DOHH2 (cell line): Measurements from ENCODE around the gene CMC1.
A peak's percentile ranks its signal among the peaks of the same experiment; 100 is the strongest.

Experiments used
- H3F3A ChIP-seq: fragments of 200-600 bp; sonication (generic), shearing (Covaris generic); 2 replicates; pipeline ENCODE4 v1.6.0; 2016; ENCODE audit warnings: antibody characterized with exemption, mild to moderate bottlenecking; ENCODE audit not compliant: control insufficient read depth, insufficient read depth
- H3K27ac ChIP-seq: fragments of 200-600 bp; sonication (generic); 2 replicates; pipeline ENCODE4 v1.5.1; 2014; ENCODE audit warnings: low read depth, mild to moderate bottlenecking, low read length, moderate library complexity
- H3K27me3 ChIP-seq: fragments of 200-600 bp; sonication (generic); 2 replicates; pipeline ENCODE4 v1.6.1; 2014; ENCODE audit warnings: mild to moderate bottlenecking, low read length, mixed read lengths; ENCODE audit not compliant: control insufficient read depth
- H3K36me3 ChIP-seq: fragments of 200-600 bp; sonication (generic); 2 replicates; pipeline ENCODE4 v1.6.1; 2014; ENCODE audit warnings: mild to moderate bottlenecking, low read length, moderate library complexity, mixed read lengths; ENCODE audit not compliant: control insufficient read depth
- H3K4me1 ChIP-seq: fragments of 200-600 bp; sonication (generic); 2 replicates; pipeline ENCODE4 v1.6.1; 2014; ENCODE audit warnings: mild to moderate bottlenecking, low read length, mixed read lengths; ENCODE audit not compliant: control insufficient read depth
- H3K4me2 ChIP-seq: fragments of 200-600 bp; sonication (generic); 2 replicates; pipeline ENCODE4 v1.6.0; 2014; ENCODE audit warnings: mild to moderate bottlenecking, low read length, moderate library complexity
- H3K4me3 ChIP-seq: fragments of 200-600 bp; sonication (generic); 2 replicates; pipeline ENCODE4 v1.5.1; 2014; ENCODE audit warnings: mild to moderate bottlenecking, low read length, mixed read lengths
- H3K79me2 ChIP-seq: fragments of 200-600 bp; sonication (generic); 2 replicates; pipeline ENCODE4 v1.6.1; 2014; ENCODE audit warnings: mild to moderate bottlenecking, low read length, mixed read lengths; ENCODE audit not compliant: control insufficient read depth
- H3K9me2 ChIP-seq: fragments of 200-600 bp; sonication (generic); replicated peaks from 2 replicates; pipeline ENCODE4 v1.6.1; 2014; ENCODE audit warnings: mild to moderate bottlenecking, low read length, mixed read lengths; ENCODE audit not compliant: control insufficient read depth
- H3K9me3 ChIP-seq: fragments of 200-600 bp; sonication (generic); 2 replicates; pipeline ENCODE4 v1.6.1; 2014; ENCODE audit warnings: antibody characterized with exemption, low read length, mixed read lengths; ENCODE audit not compliant: control insufficient read depth, insufficient read depth
- H4K20me1 ChIP-seq: fragments of 200-600 bp; sonication (generic); 2 replicates; pipeline ENCODE4 v1.6.0; 2014; ENCODE audit warnings: low read depth, mild to moderate bottlenecking, antibody characterized with exemption, low read length, moderate library complexity; ENCODE audit not compliant: control insufficient read depth, insufficient read depth
- CTCF ChIP-seq: fragments of 200-600 bp; sonication (generic); IDR thresholded peaks from one replicate; pipeline ENCODE4 v1.5.1; 2014; ENCODE audit warnings: antibody characterized with exemption, mild to moderate bottlenecking, low read depth, low read length; ENCODE audit not compliant: poor library complexity, severe bottlenecking
- EZH2phosphoT487 ChIP-seq: fragments of 200-600 bp; sonication (generic); IDR thresholded peaks from 2 replicates; pipeline ENCODE4 v1.6.1; 2017; ENCODE audit warnings: borderline replicate concordance, mild to moderate bottlenecking, antibody characterized with exemption, low read length, moderate library complexity, mixed read lengths

The CMC1 gene

GRCh38 chr3:28242519-28242918 is 1.1 kb downstream of the CMC1 start:
- Histone ChIP-seq H3K27ac (no peak overlapping the region), H3F3A (no peaks in the 10 kb centered on the region), H4K20me1 (no peaks in the 10 kb centered on the region), H3K27me3 (no peaks in the 10 kb centered on the region), H3K4me2 (peak overlapping the region; percentile 77), H3K4me3 (peak overlapping the region; percentile 83), H3K4me1 (peaks cover 20% of the 10 kb centered on the region), H3K79me2 (peaks cover 60% of the 10 kb centered on the region), H3K36me3 (peaks cover 3% of the 10 kb centered on the region; the same call in 1 of the 2 replicates), H3K9me2 (no peaks in the 10 kb centered on the region), H3K9me3 (no peaks in the 10 kb centered on the region)
- TF ChIP-seq CTCF (no peak), EZH2phosphoT487 (no peak)

DNA sequence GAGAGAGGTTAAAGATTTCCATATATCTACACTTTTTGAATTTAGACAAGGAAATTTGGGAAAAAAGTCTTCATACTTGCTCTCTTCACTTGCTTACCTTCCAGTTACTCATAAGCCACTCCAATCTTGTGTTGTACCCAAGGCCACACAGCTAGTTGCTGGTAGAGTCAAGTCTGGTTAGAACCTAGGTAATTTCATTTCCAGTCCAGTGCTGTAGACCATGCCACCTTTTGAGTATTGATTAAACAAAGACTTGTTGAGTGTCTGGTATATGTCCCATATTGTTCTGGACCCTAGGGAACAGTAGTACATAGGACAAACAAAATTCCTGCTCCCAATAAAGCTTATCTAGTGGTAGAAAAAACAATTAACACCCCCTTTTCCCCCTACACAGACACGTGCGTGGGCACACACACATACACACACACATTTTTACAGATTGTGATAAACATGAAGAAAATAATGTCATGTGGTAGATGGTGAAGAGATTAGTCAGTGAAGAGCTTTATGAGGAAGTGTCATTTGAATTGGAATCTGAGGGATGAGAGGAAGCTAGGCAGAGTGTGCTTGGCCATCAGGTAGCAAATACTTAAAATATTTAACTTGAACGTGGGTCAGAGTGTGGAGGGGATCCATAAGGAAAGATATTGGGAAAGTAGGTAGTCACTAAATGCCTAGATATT is 2.1 kb downstream of the CMC1 start:
- peaks cover 20% of the 10 kb centered on the region for H3K4me1 ChIP-seq
- H3F3A ChIP-seq: no peaks in the 10 kb centered on the region
- no peaks in the 10 kb centered on the region for H4K20me1 ChIP-seq
- H3K4me3 ChIP-seq: no peak overlapping the region
- no peaks in the 10 kb centered on the region for H3K9me3 ChIP-seq
- no peaks in the 10 kb centered on the region for H3K27me3 ChIP-seq
- H3K4me2 ChIP-seq: peak overlapping the region; percentile 11; the same call in 1 of the 2 replicates
- H3K79me2 ChIP-seq: peaks cover 71% of the 10 kb centered on the region
- no peak overlapping the region for H3K27ac ChIP-seq
- H3K9me2 ChIP-seq: no peaks in the 10 kb centered on the region
- TF ChIP-seq EZH2phosphoT487 (no peak), CTCF (no peak)
- peaks cover 3% of the 10 kb centered on the region; the same call in 1 of the 2 replicates for H3K36me3 ChIP-seq

GRCh38 chr3:28244491-28244890 is 3.1 kb downstream of the CMC1 start:
- Histone ChIP-seq H3K27me3 (no peaks in the 10 kb centered on the region), H3K4me1 (peaks cover 20% of the 10 kb centered on the region), H3K79me2 (peaks cover 80% of the 10 kb centered on the region), H3K9me2 (no peaks in the 10 kb centered on the region), H4K20me1 (no peaks in the 10 kb centered on the region), H3K4me3 (no peak overlapping the region), H3K9me3 (no peaks in the 10 kb centered on the region), H3K27ac (no peak overlapping the region), H3K36me3 (peaks cover 3% of the 10 kb centered on the region; the same call in 1 of the 2 replicates), H3K4me2 (no peak overlapping the region), H3F3A (no peaks in the 10 kb centered on the region)
- no peak for TF ChIP-seq EZH2phosphoT487

DNA sequence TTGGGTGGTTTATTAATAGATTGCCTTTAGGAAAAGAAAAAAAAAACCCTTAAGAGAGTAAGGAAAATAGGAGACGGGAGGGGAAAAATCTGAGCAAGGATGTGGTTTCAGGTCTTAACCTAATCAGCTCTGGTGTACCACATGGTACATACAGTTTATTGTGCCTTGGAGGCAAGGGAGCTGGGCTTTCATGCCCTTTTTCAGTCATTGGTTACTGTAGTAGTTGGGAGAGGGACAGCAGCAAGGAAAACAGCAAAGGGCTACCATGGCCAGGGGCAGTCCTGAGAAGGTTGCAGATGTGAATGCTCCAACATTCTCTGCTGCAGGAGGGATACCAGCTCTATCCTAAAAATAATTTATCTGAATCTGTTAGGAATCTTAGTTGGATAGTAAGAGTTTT is 5.9 kb downstream of the CMC1 start:
- no peaks in the 10 kb centered on the region for H3K9me2 ChIP-seq
- H3K4me3 ChIP-seq: no peak overlapping the region
- H3K79me2 ChIP-seq: peaks cover 98% of the 10 kb centered on the region
- peaks cover 11% of the 10 kb centered on the region for H3K4me1 ChIP-seq
- no peaks in the 10 kb centered on the region for H3K27me3 ChIP-seq
- H3K27ac ChIP-seq: no peak overlapping the region
- H3K36me3 ChIP-seq: no peaks in the 10 kb centered on the region; the same call in 1 of the 2 replicates
- no peak for TF ChIP-seq EZH2phosphoT487
- H3F3A ChIP-seq: no peaks in the 10 kb centered on the region
- H3K9me3 ChIP-seq: no peaks in the 10 kb centered on the region
- H4K20me1 ChIP-seq: no peaks in the 10 kb centered on the region
- H3K4me2 ChIP-seq: no peak overlapping the region
